Measurements from ENCODE around the gene HOXB3.

DNA sequence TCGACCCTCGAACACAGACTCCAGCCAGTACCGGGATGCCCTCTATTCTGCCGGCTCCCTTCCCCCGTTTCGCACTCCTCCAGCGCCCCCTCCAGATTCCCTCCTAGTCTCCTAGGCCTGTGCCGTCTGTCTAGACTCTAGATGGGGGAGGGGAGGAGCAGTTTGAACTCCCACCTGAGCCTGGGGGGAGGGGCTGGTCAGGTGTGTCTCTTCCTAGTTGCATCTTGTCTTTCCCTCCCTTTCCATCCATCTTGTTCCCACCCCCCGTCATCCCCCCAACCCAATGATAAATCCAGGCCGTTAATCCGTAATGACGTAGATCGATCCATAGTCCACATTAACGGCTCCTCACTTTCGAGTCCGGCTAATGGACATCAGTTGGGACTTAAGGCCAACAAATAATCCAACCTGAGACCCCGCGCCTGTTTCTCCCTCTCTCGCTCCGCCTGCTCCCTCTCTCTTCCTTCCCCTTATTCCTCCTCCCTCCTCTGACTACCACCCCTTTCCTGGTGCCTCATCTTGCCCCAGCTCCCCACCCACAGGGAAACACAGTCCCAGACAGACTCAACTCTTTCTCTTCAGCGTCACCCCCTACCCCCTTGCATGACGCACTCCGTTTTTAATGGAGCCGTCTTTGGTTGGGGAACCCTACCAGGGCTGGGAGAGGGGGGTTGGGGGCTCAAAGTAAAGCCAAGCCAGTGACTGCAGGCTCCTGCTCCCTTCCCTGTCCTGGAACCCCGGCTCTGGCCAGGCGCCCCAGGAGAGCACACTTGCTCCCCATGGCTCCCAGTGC, 6.9 kb upstream of the HOXB3 start:
- TF ChIP-seq, protein P1, sequence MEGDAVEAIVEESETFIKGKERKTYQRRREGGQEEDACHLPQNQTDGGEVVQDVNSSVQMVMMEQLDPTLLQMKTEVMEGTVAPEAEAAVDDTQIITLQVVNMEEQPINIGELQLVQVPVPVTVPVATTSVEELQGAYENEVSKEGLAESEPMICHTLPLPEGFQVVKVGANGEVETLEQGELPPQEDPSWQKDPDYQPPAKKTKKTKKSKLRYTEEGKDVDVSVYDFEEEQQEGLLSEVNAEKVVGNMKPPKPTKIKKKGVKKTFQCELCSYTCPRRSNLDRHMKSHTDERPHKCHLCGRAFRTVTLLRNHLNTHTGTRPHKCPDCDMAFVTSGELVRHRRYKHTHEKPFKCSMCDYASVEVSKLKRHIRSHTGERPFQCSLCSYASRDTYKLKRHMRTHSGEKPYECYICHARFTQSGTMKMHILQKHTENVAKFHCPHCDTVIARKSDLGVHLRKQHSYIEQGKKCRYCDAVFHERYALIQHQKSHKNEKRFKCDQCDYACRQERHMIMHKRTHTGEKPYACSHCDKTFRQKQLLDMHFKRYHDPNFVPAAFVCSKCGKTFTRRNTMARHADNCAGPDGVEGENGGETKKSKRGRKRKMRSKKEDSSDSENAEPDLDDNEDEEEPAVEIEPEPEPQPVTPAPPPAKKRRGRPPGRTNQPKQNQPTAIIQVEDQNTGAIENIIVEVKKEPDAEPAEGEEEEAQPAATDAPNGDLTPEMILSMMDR (IDR thresholded peaks at IDR 0.05), result no peak
- TF ChIP-seq EZH2 (IDR thresholded peaks at IDR 0.05), result no peak

Measured in neural progenitor cell (in vitro differentiated cells).